D721Med (cell line): ENCODE measurements around the gene SDCCAG8.

Experiments
- DNase-seq: peaks from one replicate; pipeline ENCODE4 v3.0.0; 2011; ENCODE audit warnings: low spot score; ENCODE audit not compliant: insufficient read length
- FAIRE-seq: peaks from 2 replicates; lab custom pipeline; 2011; peaks lifted over from hg19 to GRCh38; lab: Jason Lieb, UNC
- CTCF ChIP-seq: IDR thresholded peaks from 2 replicates; pipeline ENCODE4 v1.5.1; 2012; ENCODE audit warnings: mild to moderate bottlenecking, control low read depth; ENCODE audit not compliant: insufficient read depth; ENCODE audit errors: missing control alignments

SDCCAG8 gene

GRCh38 chr1:243313635-243314536 lies 58.0 kb downstream of the SDCCAG8 start:
- DNase-seq (peak; percentile 18), FAIRE-seq (peak; percentile 53)
- no peak for TF ChIP-seq CTCF

DNA sequence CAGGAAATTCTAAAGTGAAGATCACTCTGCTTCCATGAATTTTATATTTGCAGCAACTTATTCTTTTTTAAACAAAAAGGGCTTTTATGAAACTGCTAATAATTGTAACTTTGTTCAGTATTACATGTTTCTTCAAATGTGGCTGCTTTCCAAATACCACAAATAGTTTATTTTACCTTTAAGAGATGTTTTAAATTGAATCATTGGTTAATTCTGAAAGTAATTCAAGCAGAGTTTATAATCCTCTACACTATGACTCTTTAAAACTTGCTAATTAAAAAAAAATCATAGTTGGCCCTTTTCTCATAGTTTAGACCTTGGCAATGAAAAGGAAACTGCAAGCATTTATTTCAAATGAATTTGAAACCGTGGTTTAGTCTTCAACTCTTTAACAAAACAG lies 59.6 kb downstream of the SDCCAG8 start:
- no peak for FAIRE-seq
- DNase-seq = no peak
- no peak for TF ChIP-seq CTCF

GRCh38 chr1:243315893-243316292 lies 60.1 kb downstream of the SDCCAG8 start:
- no peak for DNase-seq
- no peak for FAIRE-seq
- TF ChIP-seq CTCF = no peak

DNA sequence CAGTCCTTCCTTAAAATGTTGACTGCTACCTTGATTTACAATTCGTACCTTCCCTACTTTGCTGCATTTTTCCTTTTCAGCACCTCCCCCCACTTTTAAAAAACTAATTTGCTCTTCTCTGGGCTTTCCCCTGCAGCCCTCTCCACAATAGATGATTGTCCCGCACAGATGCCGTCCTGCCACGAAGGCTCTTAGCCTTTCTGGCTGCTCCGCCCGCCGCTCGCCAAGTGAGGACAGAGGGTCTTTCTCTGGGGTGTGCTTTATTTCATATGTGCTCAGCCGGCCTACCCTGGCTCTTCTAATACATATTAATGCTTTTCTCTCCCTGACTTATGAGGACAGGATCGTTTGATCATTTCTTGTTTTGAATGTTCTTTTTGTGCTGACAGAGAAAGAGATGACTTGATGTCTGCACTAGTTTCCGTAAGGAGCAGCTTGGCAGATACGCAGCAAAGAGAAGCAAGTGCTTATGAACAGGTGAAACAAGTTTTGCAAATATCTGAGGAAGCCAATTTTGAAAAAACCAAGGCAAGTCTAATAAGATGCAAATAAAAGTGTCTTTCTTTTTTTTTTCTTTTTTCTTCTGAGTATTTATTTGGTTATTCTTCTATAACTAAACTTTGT lies 60.6 kb downstream of the SDCCAG8 start:
- FAIRE-seq (no peak), DNase-seq (no peak)
- no peak for TF ChIP-seq CTCF

GRCh38 chr1:243320224-243320623 lies 64.4 kb downstream of the SDCCAG8 start:
- TF ChIP-seq CTCF = no peak
- no peak for FAIRE-seq
- no peak for DNase-seq

GRCh38 chr1:243322326-243322725 lies 66.5 kb downstream of the SDCCAG8 start:
- FAIRE-seq = peak; percentile 21
- no peak for TF ChIP-seq CTCF
- DNase-seq = no peak

DNA sequence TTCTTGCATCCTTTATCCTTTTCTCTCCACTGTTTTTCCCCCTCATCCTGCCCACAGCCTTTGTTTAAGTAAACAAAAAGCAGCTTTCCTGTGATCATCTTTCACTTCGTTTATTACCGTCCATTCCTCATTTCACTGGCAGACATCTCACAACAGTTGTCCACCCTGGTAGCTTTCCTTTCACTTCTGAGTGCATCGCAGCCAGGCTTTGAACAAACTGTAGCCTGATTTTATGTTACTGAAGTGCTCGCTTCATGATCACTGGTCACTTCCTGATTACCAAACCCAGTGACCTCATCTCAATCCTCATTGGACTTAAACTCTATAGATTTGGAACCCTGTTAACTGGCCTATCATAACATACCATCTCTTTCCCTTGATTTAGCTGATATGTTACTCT lies 67.7 kb downstream of the SDCCAG8 start:
- DNase-seq = no peak
- FAIRE-seq = no peak
- TF ChIP-seq CTCF = no peak
